Fibroblast of villous mesenchyme (primary cell): ENCODE results near the gene DYNLT1. TPM values are rescaled to one million over a fixed set of nuclear protein-coding genes. Genes with fewer than 3 reads are reported as not detected.
"Not testable (repeated sequence)": the region's sequence is repeated elsewhere in the genome, so short reads cannot be mapped to it uniquely, and the experiment has no call there.

Source experiments
- DNase-seq: peaks from one replicate; pipeline ENCODE4 v3.0.0-alpha.2; 2010; ENCODE audit warnings: low read depth
- H3K4me3 ChIP-seq: 2 replicates; pipeline ENCODE4 v1.5.1; 2011; ENCODE audit warnings: low read depth, mild to moderate bottlenecking, low read length
- CTCF ChIP-seq: IDR thresholded peaks from 2 replicates; pipeline ENCODE4 v1.5.1; 2012; ENCODE audit warnings: low read depth, mild to moderate bottlenecking, low read length; ENCODE audit not compliant: insufficient read depth
- total RNA-seq: library from RNA; depleted of rRNA; stranded (reverse); fragments of >200 nt; gene quantifications from 2 replicates; pipeline ENCODE4 v1.2.3, GENCODE V29; 2012

The DYNLT1 gene
- total RNA-seq, 1 donor, result 114 TPM

GRCh38 chr6:158684311-158684710, 39.8 kb upstream of the DYNLT1 start:
- no peak for TF ChIP-seq CTCF
- no peak overlapping the region for H3K4me3 ChIP-seq
- DNase-seq, result no peak

GRCh38 chr6:158680481-158680880, 35.9 kb upstream of the DYNLT1 start:
- no peak for TF ChIP-seq CTCF
- no peak overlapping the region for H3K4me3 ChIP-seq
- no peak for DNase-seq

GRCh38 chr6:158680015-158680414, 35.5 kb upstream of the DYNLT1 start:
- no peak for DNase-seq
- no peak for TF ChIP-seq CTCF
- H3K4me3 ChIP-seq, result no peak overlapping the region

DNA sequence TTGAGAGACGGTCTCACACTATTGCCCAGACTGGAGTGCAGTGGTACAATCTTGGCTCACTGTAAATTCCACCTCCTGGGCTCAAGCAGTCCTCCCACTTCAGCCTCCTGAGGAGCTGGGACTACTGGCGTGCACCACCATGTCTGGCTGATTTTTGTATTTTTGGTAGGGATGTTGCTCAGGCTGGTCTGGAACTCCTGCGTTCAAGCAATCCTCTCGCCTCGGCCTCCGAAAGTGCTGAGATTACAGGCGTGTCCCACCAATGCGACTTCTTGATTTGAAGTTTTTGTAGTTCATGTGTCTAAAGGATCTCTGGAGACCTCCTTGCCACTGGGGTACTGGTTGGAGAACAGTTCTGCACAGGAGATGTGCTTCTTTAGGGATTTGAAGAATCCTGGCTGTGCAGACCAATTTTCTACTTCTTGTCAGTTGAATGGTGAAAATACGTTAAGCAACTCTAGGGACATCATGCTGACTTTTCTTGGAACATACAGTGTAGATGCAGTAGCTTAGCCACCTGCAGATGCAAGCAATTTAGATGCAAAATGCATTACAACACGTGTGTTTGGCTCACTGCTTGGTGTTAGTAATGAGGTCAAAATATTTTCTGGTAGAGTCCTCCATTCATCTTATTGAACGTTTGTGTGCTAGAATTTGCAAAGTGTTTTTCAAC, 33.5 kb upstream of the DYNLT1 start:
- no peak for DNase-seq
- no peak for TF ChIP-seq CTCF

DNA sequence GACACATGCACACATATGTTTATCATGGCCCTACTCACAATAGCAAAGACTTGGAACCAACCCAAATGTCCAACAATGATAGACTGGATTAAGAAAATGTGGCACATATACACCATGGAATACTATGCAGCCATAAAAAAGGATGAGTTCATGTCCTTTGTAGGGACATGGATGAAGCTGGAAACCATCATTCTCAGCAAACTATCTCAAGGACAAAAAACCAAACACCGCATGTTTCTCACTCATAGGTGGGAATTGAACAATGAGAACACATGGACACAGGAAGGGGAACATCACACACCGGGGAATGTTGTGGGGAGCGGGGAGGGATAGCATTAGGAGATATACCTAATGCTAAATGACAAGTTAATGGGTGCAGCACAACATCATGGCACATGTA, 32.6 kb upstream of the DYNLT1 start:
- DNase-seq, H3K4me3 ChIP-seq: not testable (repeated sequence)

More for the DNA sequence above, 33.5 kb upstream of the DYNLT1 start:
- H3K4me3 ChIP-seq, result no peak overlapping the region

GRCh38 chr6:158674342-158675131, 30.0 kb upstream of the DYNLT1 start:
- TF ChIP-seq CTCF, result no peak
- H3K4me3 ChIP-seq, result no peak overlapping the region
- DNase-seq, result no peak

DNA sequence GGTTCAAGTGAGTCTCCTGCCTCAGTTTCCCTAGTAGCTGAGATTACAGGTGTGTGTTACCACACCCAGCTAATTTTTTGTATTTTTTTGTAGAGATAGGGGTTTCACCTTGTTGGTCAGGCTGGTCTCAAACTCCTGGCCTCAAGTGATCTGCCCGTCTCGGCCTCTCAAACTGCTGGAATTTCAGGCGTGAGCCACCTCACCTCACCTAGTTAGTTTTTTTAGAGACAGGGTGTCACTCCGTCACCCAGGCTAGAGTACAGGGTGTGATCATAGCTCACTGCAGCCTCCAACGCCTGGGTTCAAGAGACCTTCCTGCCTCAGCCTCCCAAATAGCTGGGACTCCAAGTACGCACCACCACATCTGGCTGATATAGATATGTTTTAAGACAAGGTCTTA, 28.2 kb upstream of the DYNLT1 start:
- DNase-seq, result no peak
- no peak for TF ChIP-seq CTCF
- H3K4me3 ChIP-seq, result no peak overlapping the region

- not testable (repeated sequence) for DNase-seq, H3K4me3 ChIP-seq
Measured at GRCh38 chr6:158672119-158672518, 27.6 kb upstream of the DYNLT1 start.
